HL-60 (cell line): ENCODE results near the gene GRIN2B.

Experiments used
- DNase-seq, 2 experiments: peaks; one replicate each; pipeline ENCODE4 v3.0.0-alpha.2; 2010 to 2020; ENCODE audit warnings: low read depth in 1 of 2, low spot score in 1 of 2
- H3K27ac ChIP-seq: fragments of 250-450 bp; sonication (Bioruptor Pico); replicated peaks from 2 replicates; pipeline ENCODE4 v1.5.1; 2020; ENCODE audit warnings: mild to moderate bottlenecking, moderate library complexity
- H3K27me3 ChIP-seq: fragments of 250-450 bp; sonication (Bioruptor Pico); 2 replicates; pipeline ENCODE4 v1.5.1; 2021; ENCODE audit warnings: mild to moderate bottlenecking, moderate library complexity; ENCODE audit not compliant: insufficient read depth, poor library complexity, severe bottlenecking
- H3K4me3 ChIP-seq: replicated peaks from 2 replicates; pipeline ENCODE4 v1.5.1; 2011; ENCODE audit warnings: mild to moderate bottlenecking, control low read depth, low read length; ENCODE audit not compliant: insufficient read depth
- CTCF ChIP-seq: IDR thresholded peaks from one replicate; pipeline ENCODE4 v1.5.1; 2011; ENCODE audit warnings: low read length, control low read depth, inconsistent platforms; ENCODE audit not compliant: insufficient read depth
- GABPA ChIP-seq: IDR thresholded peaks from 2 replicates; pipeline ENCODE4 v1.6.1; 2012; ENCODE audit warnings: low read depth
- POLR2AphosphoS5 ChIP-seq: IDR thresholded peaks from 2 replicates; pipeline ENCODE4 v1.6.1; 2012; ENCODE audit warnings: low read depth
- REST ChIP-seq: IDR thresholded peaks from 2 replicates; pipeline ENCODE4 v1.6.1; 2012; ENCODE audit warnings: low read depth; ENCODE audit not compliant: insufficient replicate concordance
- SPI1 ChIP-seq: IDR thresholded peaks from 2 replicates; pipeline ENCODE4 v1.6.1; 2012; ENCODE audit warnings: low read depth, mild to moderate bottlenecking, borderline replicate concordance
- long read RNA-seq: library from polyadenylated mRNA; unstranded; transcript quantifications from one replicate; pipeline ENCODE4 v2.0.0, GENCODE V29; 2020

The GRIN2B gene
- long read RNA-seq, partial matches to known transcripts = 0 of 1 reads
- long read RNA-seq, other reads (novel, unspliced or antisense) = 1 of 1 reads

- Histone ChIP-seq H3K27ac (no peak within 1 kb of the TSS), H3K4me3 (no peak within 1 kb of the TSS), H3K27me3 (peaks cover 21% of the 10 kb centered on the region)
- no peak for DNase-seq
- TF ChIP-seq SPI1 (no peak), GABPA (no peak), CTCF (no peak), POLR2AphosphoS5 (no peak), REST (no peak)
These were observed at the start of gene GRIN2B for GRCh38 chr12:13981296-13981962. Gene GRIN2B (minus strand): TSS chr12:13981602. CDS start chr12:13866208, 115,394 bp downstream.

GRCh38 chr12:14026537-14026936 is 45.1 kb upstream of the GRIN2B start:
- no peaks in the 10 kb centered on the region for H3K27me3 ChIP-seq
- no peak for DNase-seq
- no peak overlapping the region for H3K27ac ChIP-seq
- H3K4me3 ChIP-seq = no peak overlapping the region
- TF ChIP-seq POLR2AphosphoS5 (no peak), REST (no peak), CTCF (no peak), SPI1 (no peak), GABPA (no peak)

- Histone ChIP-seq H3K27ac (no peak overlapping the region), H3K4me3 (no peak overlapping the region), H3K27me3 (peaks cover under 1% of the 10 kb centered on the region)
- DNase-seq = no peak
- no peak for TF ChIP-seq POLR2AphosphoS5
- no peak for TF ChIP-seq GABPA
- TF ChIP-seq CTCF = no peak
- TF ChIP-seq SPI1 = no peak
- no peak for TF ChIP-seq REST
These were observed 43.2 kb upstream of the GRIN2B start for GRCh38 chr12:14024591-14024990.
